Sigmoid colon (tissue), 7 donors: Measurements from ENCODE around the gene PRDM5. TPM values are rescaled to one million over a fixed set of nuclear protein-coding genes. Genes with fewer than 3 reads are reported as not detected.

ENCODE experiments used
- DNase-seq: peaks from one replicate; pipeline ENCODE4 v3.0.0-alpha.2; 2019
- H3K27ac ChIP-seq, 4 donors: fragments of 200-600 bp; sonication (generic); one replicate each; pipeline ENCODE4 v1.5.1; 2016 to 2019; ENCODE audit warnings: mild to moderate bottlenecking in 1 of 4
- H3K27me3 ChIP-seq, 3 donors: fragments of 200-600 bp; sonication (generic); one replicate each; pipeline ENCODE4 v1.5.1; 2019; ENCODE audit warnings: mild to moderate bottlenecking in 1 of 3
- H3K36me3 ChIP-seq, 4 donors: fragments of 200-600 bp; sonication (generic); one replicate each; pipeline ENCODE4 v1.5.1; 2016 to 2019
- H3K4me1 ChIP-seq, 4 donors: fragments of 200-600 bp; sonication (generic); one replicate each; pipeline ENCODE4 v1.5.1; 2017 to 2019
- H3K4me3 ChIP-seq, 4 donors: fragments of 200-600 bp; sonication (generic); one replicate each; pipeline ENCODE4 v1.5.1; 2017 to 2019; ENCODE audit warnings: mild to moderate bottlenecking in 2 of 4, moderate library complexity in 1 of 4
- H3K9me3 ChIP-seq, 4 donors: fragments of 200-600 bp in 3 of 4; sonication (generic) in 3 of 4; one replicate each; pipeline versions ENCODE4 v1.5.1 to v1.6.1; 2013 to 2019
- CTCF ChIP-seq, 4 experiments: fragments of 450-650 bp in 3 of 4; fragments of 200-600 bp in 1 of 4; IDR thresholded peaks; one replicate each; pipeline ENCODE4 v1.5.1; 2016 to 2019; ENCODE audit warnings: antibody characterized with exemption in 4 of 4, mild to moderate bottlenecking in 3 of 4, moderate library complexity in 2 of 4
- EP300 ChIP-seq, 4 donors: sonication (generic); formaldehyde crosslinking; IDR thresholded peaks; one replicate each; pipeline ENCODE4 v1.6.1; 2017; ENCODE audit warnings: antibody characterized with exemption in 4 of 4
- POLR2A ChIP-seq, 2 donors: fragments of 450-650 bp; IDR thresholded peaks; one replicate each; pipeline ENCODE4 v1.6.1; 2016; ENCODE audit warnings: antibody characterized with exemption in 2 of 2, mild to moderate bottlenecking in 2 of 2, moderate library complexity in 2 of 2
- POLR2AphosphoS5 ChIP-seq, 4 donors: sonication (generic); formaldehyde crosslinking; IDR thresholded peaks; one replicate each; pipeline ENCODE4 v1.6.1; 2017; ENCODE audit warnings: antibody characterized with exemption in 4 of 4
- WGBS, 2 donors: extraction: QIAGEN DNeasy Blood & Tissue Kit; methylation state at CpG; one replicate each; pipeline ENCODE4 v1.1.7; 2013; 5-methylcytosine and 5-hydroxymethylcytosine counted together
- intact Hi-C: fragments of 100-400 bp; cut with DNase I; formaldehyde crosslinking; loops from one replicate; pipeline ENCODE4 v1.15.1; 2023
- polyA plus RNA-seq, 3 donors: library from polyadenylated mRNA; stranded (reverse); fragments of 200-250 nt; gene quantifications; one replicate each; pipeline ENCODE4 v1.2.3, GENCODE V29; 2013
- total RNA-seq, 4 donors: library from RNA; depleted of rRNA; stranded (reverse); fragments of >200 nt; gene quantifications; one replicate each; pipeline ENCODE4 v1.1.0, GENCODE V29; 2016
- donor health status: healthy with polysubstance abuse.
- donor health status: Bipolar disorder and iron deficiency.
- donor health status: healthy.

Gene PRDM5
- total and polyA plus RNA-seq, 7 donors, result 1.8 to 25.0 (median 15.0) TPM

GRCh38 chr4:120886191-120886590, 36.3 kb downstream of the PRDM5 start:
- intact Hi-C loops, result no loop called here

GRCh38 chr4:120881846-120882245, 40.7 kb downstream of the PRDM5 start:
- no peak overlapping the region for H3K27ac ChIP-seq
- peaks cover 0 to 2% (median 0%) of the 10 kb centered on the region in 4 donors for H3K9me3 ChIP-seq
- TF ChIP-seq POLR2A (IDR thresholded peaks at IDR 0.05) (no peak), EP300 (IDR thresholded peaks at IDR 0.05) (no peak), POLR2AphosphoS5 (IDR thresholded peaks at IDR 0.05) (no peak), CTCF (IDR thresholded peaks at IDR 0.05) (no peak)
- peaks cover 0 to 6% (median 0%) of the 10 kb centered on the region in 4 donors for H3K36me3 ChIP-seq
- no peaks in the 10 kb centered on the region for H3K27me3 ChIP-seq
- no peak overlapping the region for H3K4me3 ChIP-seq
- no peak for DNase-seq
- intact Hi-C loops, result no loop called here
- 96 to 98% methylated on average over 4 of the region's 4 CpGs for WGBS, 2 donors
- H3K4me1 ChIP-seq, result peaks cover 0 to 3% (median 0%) of the 10 kb centered on the region in 4 donors

More at GRCh38 chr4:120886191-120886590, 36.3 kb downstream of the PRDM5 start:
- no peak for TF ChIP-seq POLR2AphosphoS5 (IDR thresholded peaks at IDR 0.05)
- no peak for TF ChIP-seq CTCF (IDR thresholded peaks at IDR 0.05)
- TF ChIP-seq EP300 (IDR thresholded peaks at IDR 0.05), result no peak
- TF ChIP-seq POLR2A (IDR thresholded peaks at IDR 0.05), result no peak
- H3K27ac ChIP-seq, result no peak overlapping the region
- no peak overlapping the region for H3K4me3 ChIP-seq
- H3K4me1 ChIP-seq, result no peaks in the 10 kb centered on the region
- H3K27me3 ChIP-seq, result no peaks in the 10 kb centered on the region
- no peaks in the 10 kb centered on the region for H3K9me3 ChIP-seq
- H3K36me3 ChIP-seq, result peaks cover 0 to 6% (median 0%) of the 10 kb centered on the region in 4 donors
- DNase-seq, result no peak

- 94 to 95% methylated on average over 2 of the region's 2 CpGs for WGBS, 2 donors
- Histone ChIP-seq H3K4me3 (no peak overlapping the region), H3K27me3 (no peaks in the 10 kb centered on the region), H3K27ac (no peak overlapping the region), H3K9me3 (peaks cover 0 to 2% (median 0%) of the 10 kb centered on the region in 4 donors), H3K4me1 (peaks cover 0 to 3% (median 0%) of the 10 kb centered on the region in 4 donors), H3K36me3 (peaks cover 0 to 6% (median 0%) of the 10 kb centered on the region in 4 donors)
- TF ChIP-seq CTCF (IDR thresholded peaks at IDR 0.05) (no peak), POLR2A (IDR thresholded peaks at IDR 0.05) (no peak), EP300 (IDR thresholded peaks at IDR 0.05) (no peak), POLR2AphosphoS5 (IDR thresholded peaks at IDR 0.05) (no peak)
- intact Hi-C loops, result no loop called here
- no peak for DNase-seq
Observed at GRCh38 chr4:120881351-120881750, 41.2 kb downstream of the PRDM5 start.

GRCh38 chr4:120877021-120877420, 45.5 kb downstream of the PRDM5 start:
- WGBS, 2 donors, result 12 to 63% methylated on average over 3 of the region's 3 CpGs
- H3K27ac ChIP-seq, result no peak overlapping the region
- peaks cover 0 to 3% (median 0%) of the 10 kb centered on the region in 4 donors for H3K4me1 ChIP-seq
- no peaks in the 10 kb centered on the region for H3K27me3 ChIP-seq
- intact Hi-C loops, result no loop called here
- peaks cover 0 to 5% (median 0%) of the 10 kb centered on the region in 4 donors for H3K36me3 ChIP-seq
- no peak for DNase-seq
- no peak overlapping the region for H3K4me3 ChIP-seq
- TF ChIP-seq POLR2A (IDR thresholded peaks at IDR 0.05) (no peak), POLR2AphosphoS5 (IDR thresholded peaks at IDR 0.05) (no peak), EP300 (IDR thresholded peaks at IDR 0.05) (no peak), CTCF (IDR thresholded peaks at IDR 0.05) (no peak)
- peaks cover 0 to 2% (median 0%) of the 10 kb centered on the region in 4 donors for H3K9me3 ChIP-seq
